NCI-H226 (cell line): ENCODE data around the gene PCP4L1.

Source experiments
- DNase-seq: peaks from one replicate; pipeline ENCODE4 v3.0.0-alpha.2; 2015

The PCP4L1 gene

DNA sequence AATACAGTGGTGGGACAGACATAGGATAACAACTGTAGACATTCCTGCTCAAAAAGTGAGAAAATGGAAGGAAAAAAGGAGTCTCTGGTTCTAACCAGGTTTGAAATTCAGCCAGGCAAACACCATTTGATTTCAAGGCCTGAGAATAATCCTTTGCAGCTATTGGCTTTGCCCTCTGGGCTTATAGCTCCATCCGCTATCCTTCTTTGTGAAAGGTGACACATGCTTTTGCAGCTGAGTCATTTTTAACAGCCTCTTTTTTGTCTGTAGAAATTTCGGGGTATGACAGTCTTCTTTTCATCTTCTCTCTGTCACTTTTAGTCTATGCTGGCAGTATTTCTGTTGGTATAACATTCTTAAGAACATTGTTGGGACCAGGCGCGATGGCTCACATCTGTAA, 71.8 kb downstream of the PCP4L1 start:
- no peak for DNase-seq

DNA sequence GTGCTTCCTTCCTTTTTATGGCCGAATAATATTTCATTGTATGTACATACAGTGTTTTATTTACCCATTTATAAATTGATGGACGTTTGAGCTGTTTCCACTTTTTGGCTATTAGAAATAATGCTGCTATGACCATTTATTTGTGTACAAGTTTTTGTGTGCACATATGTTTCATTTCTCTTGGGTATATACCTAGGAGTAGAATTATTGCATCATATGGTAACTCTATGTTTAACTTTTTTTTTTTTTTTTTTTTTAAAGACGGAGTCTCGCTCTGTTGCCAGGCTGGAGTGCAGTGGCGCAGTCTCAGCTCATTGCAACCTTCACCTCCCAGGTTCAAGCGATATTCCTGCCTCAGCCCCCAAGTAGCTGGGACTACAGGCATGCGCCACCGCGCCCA, 74.6 kb downstream of the PCP4L1 start:
- DNase-seq, result no peak
